GM18951 (cell line): Measurements from ENCODE around the gene RPL10.

Experiments
- POLR2A ChIP-seq: IDR thresholded peaks from 4 replicates; pipeline ENCODE4 v1.6.1; 2011; ENCODE audit warnings: mild to moderate bottlenecking; ENCODE audit not compliant: insufficient read length, insufficient read depth; ENCODE audit errors: extremely low read depth
- in situ Hi-C: fragments of 300-500 bp; cut with MboI; formaldehyde crosslinking; loops from one replicate; pipeline ENCODE4 v1.12.0; 2022; ENCODE audit warnings: low sequenced_read_pairs, mixed read lengths, inconsistent platforms; ENCODE audit not compliant: unreplicated experiment

Gene RPL10

GRCh38 chrX:154430916-154431315 is 32.7 kb downstream of the RPL10 start:
- TF ChIP-seq POLR2A, result no peak
- in situ Hi-C loops, result no loop called here

- TF ChIP-seq POLR2A, result no peak
- in situ Hi-C loops, result no loop called here
Observed at GRCh38 chrX:154431341-154431740, 33.2 kb downstream of the RPL10 start.

- no peak for TF ChIP-seq POLR2A
- in situ Hi-C loops, result no loop called here
Observed at GRCh38 chrX:154432210-154432609, 34.0 kb downstream of the RPL10 start.

GRCh38 chrX:154433605-154434004 is 35.4 kb downstream of the RPL10 start:
- no peak for TF ChIP-seq POLR2A
- in situ Hi-C loops, result no loop called here

- TF ChIP-seq POLR2A, result no peak
- in situ Hi-C loops, result no loop called here
Observed at GRCh38 chrX:154434394-154435168, 36.4 kb downstream of the RPL10 start.

GRCh38 chrX:154435171-154435733 is 37.1 kb downstream of the RPL10 start:
- in situ Hi-C loops, result no loop called here

GRCh38 chrX:154436374-154436982 is 38.3 kb downstream of the RPL10 start:
- no peak for TF ChIP-seq POLR2A
- in situ Hi-C loops, result no loop called here

More at GRCh38 chrX:154435171-154435733, 37.1 kb downstream of the RPL10 start:
- no peak for TF ChIP-seq POLR2A

GRCh38 chrX:154436983-154437752 is 39.0 kb downstream of the RPL10 start, which contains the start of gene GDI1:
TSS of gene GDI1 (plus strand) at chrX:154437154. CDS start at chrX:154437255, 101 bp downstream.
- in situ Hi-C loops, result no loop called here
- peak; percentile 41 for TF ChIP-seq POLR2A

GRCh38 chrX:154437971-154438893 is 40.1 kb downstream of the RPL10 start:
- in situ Hi-C loops, result no loop called here
- no peak for TF ChIP-seq POLR2A

GRCh38 chrX:154439841-154440240 is 41.7 kb downstream of the RPL10 start:
- no peak for TF ChIP-seq POLR2A
- in situ Hi-C loops, result no loop called here

GRCh38 chrX:154440623-154441357 is 42.6 kb downstream of the RPL10 start:
- TF ChIP-seq POLR2A, result no peak
- in situ Hi-C loops, result no loop called here

GRCh38 chrX:154441564-154441963 is 43.4 kb downstream of the RPL10 start:
- no peak for TF ChIP-seq POLR2A
- in situ Hi-C loops, result no loop called here
